GM12878 (cell line): ENCODE results near the gene FAM171A1. TPM values are rescaled to one million over a fixed set of nuclear protein-coding genes. Genes with fewer than 3 reads are reported as not detected.

Experiments used
- ATAC-seq: fragments of 200-7000 bp; cut with Tn5 transposase; 3 replicates; pipeline ENCODE4 v1.9.1; 2020; ENCODE audit warnings: mild to moderate bottlenecking, moderate library complexity
- BruUV-seq: library from RNA; stranded (reverse); fragments of 400-500 nt; replicated peaks from 2 replicates; lab custom pipeline; 2021; lab: Mats Ljungman, UMichigan
- CTCF ChIA-PET: fragments of 300-600 bp; sonication (Branson Sonifier 250); formaldehyde crosslinking; extraction: SDS; loops from one replicate; lab custom pipeline; 2021; ENCODE audit warnings: inconsistent platforms; lab: Yijun Ruan, JAX
- POLR2A ChIA-PET: fragments of 350-600 bp; formaldehyde crosslinking; extraction: SDS; loops from one replicate; lab custom pipeline; 2021; ENCODE audit warnings: inconsistent platforms; lab: Charles Lee
- RAD21 ChIA-PET: fragments of 300-600 bp; sonication (Branson Sonifier 250); formaldehyde crosslinking; loops from one replicate; lab custom pipeline; 2023; ENCODE audit warnings: antibody characterized with exemption; ENCODE audit not compliant: unreplicated experiment; lab: Charles Lee
- SMC1A ChIA-PET: fragments of 300-600 bp; sonication (Branson Sonifier 250); formaldehyde crosslinking; loops from one replicate; lab custom pipeline; 2023; ENCODE audit not compliant: unreplicated experiment, uncharacterized antibody; lab: Charles Lee
- DNase-seq: peaks from one replicate; pipeline ENCODE4 v3.0.0-alpha.2; 2011; ENCODE audit warnings: low read depth, low spot score
- FAIRE-seq: peaks from 3 replicates; lab custom pipeline; 2011; peaks lifted over from hg19 to GRCh38; lab: Jason Lieb, UNC
- H2AFZ ChIP-seq: 2 replicates; pipeline ENCODE4 v1.6.0; 2011; ENCODE audit warnings: low read depth, low read length, control low read depth; ENCODE audit not compliant: control insufficient read depth
- H3K27ac ChIP-seq: 2 replicates; pipeline ENCODE4 v1.5.1; 2011; ENCODE audit warnings: control low read depth; ENCODE audit not compliant: control insufficient read depth, insufficient read depth
- H3K27me3 ChIP-seq, 2 experiments: replicated peaks in 1 of 2; 2 replicates each; pipeline versions ENCODE4 v1.6.0 to v1.6.1; 2011; ENCODE audit warnings: low read length in 1 of 2; ENCODE audit not compliant: control insufficient read depth in 2 of 2, insufficient read depth in 2 of 2
- H3K36me3 ChIP-seq, 2 experiments: 2 replicates each; pipeline ENCODE4 v1.5.1; 2011; ENCODE audit warnings: low read length in 1 of 2; ENCODE audit not compliant: control insufficient read depth in 2 of 2, insufficient read depth in 2 of 2
- H3K4me1 ChIP-seq: 2 replicates; pipeline ENCODE4 v1.6.1; 2011; ENCODE audit warnings: mild to moderate bottlenecking, low read length, moderate library complexity, mixed read lengths; ENCODE audit not compliant: control insufficient read depth, insufficient read depth
- H3K4me2 ChIP-seq: 2 replicates; pipeline ENCODE4 v1.6.0; 2011; ENCODE audit warnings: control low read depth; ENCODE audit not compliant: control insufficient read depth, insufficient read depth
- H3K4me3 ChIP-seq: fragments of 200-600 bp; sonication (generic); 2 replicates; pipeline ENCODE4 v1.5.1; 2016
- H3K79me2 ChIP-seq: 2 replicates; pipeline ENCODE4 v1.6.0; 2011; ENCODE audit warnings: low read length; ENCODE audit not compliant: control insufficient read depth, insufficient read depth
- H3K9ac ChIP-seq: 2 replicates; pipeline ENCODE4 v1.8.0; 2011; ENCODE audit warnings: low read length, control low read depth, mixed read lengths; ENCODE audit not compliant: control insufficient read depth, insufficient read depth
- H3K9me3 ChIP-seq: replicated peaks from 3 replicates; pipeline ENCODE4 v1.5.1; 2011; ENCODE audit warnings: mild to moderate bottlenecking, low read length; ENCODE audit not compliant: control insufficient read depth, insufficient read depth
- H4K20me1 ChIP-seq: 2 replicates; pipeline ENCODE4 v1.6.0; 2011; ENCODE audit not compliant: control insufficient read depth, insufficient read depth
- FOXK2 ChIP-seq: fragments of 450-650 bp; IDR thresholded peaks from 2 replicates; pipeline ENCODE4 v1.6.1; 2017; ENCODE audit warnings: mild to moderate bottlenecking, moderate library complexity
- IKZF1 ChIP-seq: fragments of 450-650 bp; conservative IDR thresholded peaks from 2 replicates; pipeline ENCODE4 v1.6.1; 2017; ENCODE audit warnings: antibody characterized with exemption, mild to moderate bottlenecking
- JUND ChIP-seq: IDR thresholded peaks from 2 replicates; pipeline ENCODE4 v1.6.1; 2012; ENCODE audit warnings: low read depth, mild to moderate bottlenecking, low read length, improper control_type of control experiment, moderate library complexity
- MLLT1 ChIP-seq: fragments of 450-650 bp; IDR thresholded peaks from 2 replicates; pipeline ENCODE4 v1.6.1; 2016; ENCODE audit warnings: mild to moderate bottlenecking
- NFIC ChIP-seq: IDR thresholded peaks from 2 replicates; pipeline ENCODE4 v1.6.1; 2012; ENCODE audit warnings: low read depth, mild to moderate bottlenecking, inconsistent platforms, low read length, moderate library complexity
- RFX5 ChIP-seq: IDR thresholded peaks from 2 replicates; pipeline ENCODE4 v1.6.1; 2011; ENCODE audit warnings: low read depth, low read length, improper control_type of control experiment
- SREBF2 ChIP-seq: IDR thresholded peaks from 2 replicates; pipeline ENCODE4 v1.6.1; 2012; ENCODE audit warnings: mild to moderate bottlenecking, low read length
- SRF ChIP-seq, 2 experiments: IDR thresholded peaks; 2 replicates each; pipeline ENCODE4 v1.6.1; 2011; ENCODE audit warnings: low read depth in 2 of 2, low read length in 2 of 2, mild to moderate bottlenecking in 1 of 2, moderate library complexity in 1 of 2
- TCF12 ChIP-seq: IDR thresholded peaks from 2 replicates; pipeline ENCODE4 v1.6.1; 2011; ENCODE audit warnings: low read depth, mild to moderate bottlenecking, low read length
- WGBS: methylation state at CpG from one replicate; pipeline ENCODE4 v1.1.6; 2016; ENCODE audit warnings: low lambda C conversion rate; ENCODE audit not compliant: insufficient replicate concordance, insufficient coverage; ENCODE audit errors: missing lambda C conversion rate; 5-methylcytosine and 5-hydroxymethylcytosine counted together
- in situ Hi-C: fragments of 300-500 bp; cut with MboI; formaldehyde crosslinking; loops from 9 replicates; pipeline ENCODE4 v1.14.3; 2018; ENCODE audit warnings: mixed read lengths
- intact Hi-C: fragments of 100-400 bp; cut with micrococcal nuclease; formaldehyde crosslinking; loops from one replicate; pipeline ENCODE4 v1.14.2; 2022; ENCODE audit not compliant: unreplicated experiment
- polyA plus RNA-seq, 11 experiments: library from polyadenylated mRNA; depleted of rRNA in 4 of 11; unstranded in 6 of 11; stranded (reverse) in 5 of 11; fragments of >200 nt; fragmentation: Nextera tagmentation in 4 of 11; fragmentation: Illumina TruSeq in 1 of 11; extraction: Ambion mirVana in 4 of 11; extraction: Trizol in 1 of 11; gene quantifications; 1 replicate in 1 of 11; 2 replicates in 10 of 11; pipeline versions ENCODE4 v1.2.1 to v1.2.3, GENCODE V29; 2011 to 2016; ENCODE audit warnings: inconsistent platforms in 2 of 11, missing spikeins in 2 of 11, low read depth in 1 of 11
- total RNA-seq, 4 experiments: library from RNA; depleted of rRNA in 3 of 4; stranded (reverse); fragments of >200 nt in 3 of 4; fragmentation: Illumina TruSeq in 1 of 4; extraction: Trizol in 1 of 4; gene quantifications; 2 replicates each; pipeline versions ENCODE4 v1.2.1 to v1.2.3, GENCODE V29; 2013 to 2021

FAM171A1 gene
- total and polyA plus RNA-seq, 10 of the 15 experiments (the other 5 are each of a cell fraction or from before 2014, with no cell fraction given): 0.05 to 0.28 (median 0.10) TPM; not detected in 1

- intact Hi-C loops: no loop called here
- Histone ChIP-seq H2AFZ (no peak overlapping the region), H3K4me2 (no peak overlapping the region), H3K9ac (no peak overlapping the region), H4K20me1 (no peaks in the 10 kb centered on the region), H3K9me3 (no peaks in the 10 kb centered on the region), H3K79me2 (no peaks in the 10 kb centered on the region), H3K27me3 (no peaks in the 10 kb centered on the region; a peak in 2 of 4 replicates), H3K36me3 (no peaks in the 10 kb centered on the region), H3K4me1 (no peaks in the 10 kb centered on the region), H3K27ac (no peak overlapping the region), H3K4me3 (no peak overlapping the region)
- ATAC-seq: no peak
- 52% methylated on average over 8 of the region's 8 CpGs for WGBS
- CTCF ChIA-PET: no interaction called here
- TF ChIP-seq TCF12: no peak
- no peak for TF ChIP-seq JUND
- no peak for TF ChIP-seq NFIC
- TF ChIP-seq IKZF1: no peak
- DNase-seq: no peak
- no TSS peak for BruUV-seq
- POLR2A ChIA-PET: no interaction called here
- in situ Hi-C loops: no loop called here
- RAD21 ChIA-PET: no interaction called here
- FAIRE-seq: no peak
- SMC1A ChIA-PET: no interaction called here
These were observed 22.5 kb downstream of the FAM171A1 start for GRCh38 chr10:15348579-15348978.

GRCh38 chr10:15347150-15347549, 23.9 kb downstream of the FAM171A1 start:
- ChIA-PET CTCF (no interaction called here), SMC1A (no interaction called here), RAD21 (no interaction called here), POLR2A (no interaction called here)
- H3K9ac ChIP-seq: no peak overlapping the region
- intact Hi-C loops: no loop called here
- BruUV-seq: no TSS peak
- H3K4me3 ChIP-seq: no peak overlapping the region
- in situ Hi-C loops: no loop called here
- 46% methylated on average over 6 of the region's 6 CpGs for WGBS
- no peaks in the 10 kb centered on the region for H4K20me1 ChIP-seq
- no peaks in the 10 kb centered on the region for H3K9me3 ChIP-seq
- no peaks in the 10 kb centered on the region; a peak in 1 of 4 replicates for H3K27me3 ChIP-seq
- TF ChIP-seq SRF (IDR thresholded peaks at IDR 0.05; ENCODE audit: low read depth in 2 of 2, low read length in 2 of 2) (no peak), FOXK2 (no peak), RFX5 (no peak), MLLT1 (no peak), SREBF2 (no peak)
- no peak for FAIRE-seq
- DNase-seq: no peak
- H3K4me1 ChIP-seq: no peaks in the 10 kb centered on the region
- H3K27ac ChIP-seq: no peak overlapping the region
- no peak for ATAC-seq
- no peaks in the 10 kb centered on the region for H3K36me3 ChIP-seq
- no peaks in the 10 kb centered on the region for H3K79me2 ChIP-seq
- H3K4me2 ChIP-seq: no peak overlapping the region
- H2AFZ ChIP-seq: no peak overlapping the region
